Measurements from ENCODE around the gene RETN.

The RETN gene

GRCh38 chr19:7661744-7662538 is 6.9 kb upstream of the RETN start:
- DNase-seq, result no peak

GRCh38 chr19:7662657-7663056 is 6.2 kb upstream of the RETN start:
- DNase-seq, result no peak

DNA sequence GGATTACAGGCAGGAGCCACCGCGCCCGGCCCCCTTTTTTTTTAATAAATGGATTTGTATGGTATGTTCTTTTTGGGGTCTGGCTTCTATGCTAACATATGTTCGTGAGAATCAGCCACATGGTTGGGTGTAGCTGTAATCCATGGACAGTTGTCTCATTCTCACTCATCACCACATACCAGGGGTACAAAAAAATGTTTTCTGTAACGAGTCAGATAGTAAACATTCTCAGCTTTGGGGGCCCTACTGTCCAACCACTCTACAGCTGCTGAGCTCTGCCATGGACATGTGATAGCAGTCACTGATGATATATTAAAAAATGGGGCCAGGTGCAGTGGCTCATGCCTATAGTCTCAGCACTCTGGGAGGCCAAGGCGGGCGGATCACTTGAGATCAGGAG is 5.1 kb upstream of the RETN start:
- DNase-seq, result no peak

DNA sequence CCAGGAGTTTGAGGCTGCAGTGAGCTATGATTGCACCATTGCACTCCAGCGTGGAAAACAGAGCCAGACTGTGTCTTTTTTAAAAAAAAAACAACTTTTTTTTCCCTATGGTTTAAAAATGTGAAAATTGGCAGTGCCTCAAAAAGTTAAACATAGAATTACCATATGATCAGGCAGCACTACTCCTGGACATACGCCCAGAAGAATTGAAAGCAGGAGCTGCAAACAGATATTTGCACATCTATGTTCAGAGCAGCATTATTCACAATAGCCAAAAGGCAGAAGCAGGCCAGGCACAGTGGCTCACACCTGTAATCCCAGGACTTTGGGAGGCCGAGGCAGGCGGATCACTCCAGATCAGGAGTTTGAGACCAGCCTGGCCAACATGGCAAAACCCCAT is 3.8 kb upstream of the RETN start:
- no peak for DNase-seq

- DNase-seq, result no peak
Measured at GRCh38 chr19:7669641-7670040, 792 bp downstream of the RETN start.

- peak; percentile 42 for DNase-seq
Measured at GRCh38 chr19:7670150-7670783, 1.4 kb downstream of the RETN start.

DNA sequence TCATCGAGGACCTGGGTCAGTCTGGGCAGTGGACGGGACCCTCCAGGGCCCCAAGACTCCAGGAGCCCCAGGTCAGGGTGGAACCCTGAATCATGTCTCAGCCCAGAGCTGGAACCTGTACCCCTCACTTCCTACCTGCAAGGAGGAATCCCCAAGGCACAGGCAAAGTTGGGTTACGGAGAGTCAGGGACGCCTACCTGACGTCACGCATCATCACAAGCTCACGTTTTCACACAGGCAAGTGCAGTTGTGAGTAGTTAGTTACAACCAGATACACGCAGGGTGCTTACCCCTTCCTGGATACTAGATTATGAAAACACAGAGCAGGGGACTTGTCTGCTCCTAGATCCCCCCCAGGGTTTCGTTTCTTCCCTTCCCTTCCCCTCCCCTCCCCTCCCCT is 1.9 kb downstream of the RETN start:
- no peak for DNase-seq

GRCh38 chr19:7672522-7672921 is 3.7 kb downstream of the RETN start:
- no peak for DNase-seq

- DNase-seq, result peak; percentile 95
Measured at GRCh38 chr19:7674010-7675005, 5.5 kb downstream of the RETN start.

- DNase-seq, result peak; percentile 67
Measured at GRCh38 chr19:7676376-7676775, 7.5 kb downstream of the RETN start.

DNA sequence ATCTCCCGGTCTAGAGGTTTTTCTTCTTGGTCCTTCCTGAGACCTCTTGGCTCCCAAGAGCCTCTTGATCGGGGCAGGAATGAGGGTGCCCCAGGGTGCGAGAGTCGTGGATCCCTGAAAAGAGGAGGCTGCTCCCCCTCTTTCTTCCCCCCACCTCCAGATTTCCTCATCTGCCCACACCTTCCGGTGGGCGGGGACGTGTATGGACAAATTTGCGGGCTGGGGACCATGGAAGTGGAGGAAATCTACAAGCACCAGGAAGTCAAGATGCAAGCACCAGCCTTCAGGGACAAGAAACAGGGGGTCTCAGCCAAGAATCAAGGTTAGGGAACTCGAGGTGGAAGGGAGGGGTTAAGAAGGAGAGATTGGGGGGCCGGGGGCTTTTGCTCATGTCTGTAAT is 8.0 kb downstream of the RETN start, which contains the start of gene MCEMP1:
Gene MCEMP1, plus strand, starts transcription at position 237 of the 400 bp plus-strand sequence. Its CDS starts 31 bp downstream, at position 268.
- DNase-seq, result no peak

DNA sequence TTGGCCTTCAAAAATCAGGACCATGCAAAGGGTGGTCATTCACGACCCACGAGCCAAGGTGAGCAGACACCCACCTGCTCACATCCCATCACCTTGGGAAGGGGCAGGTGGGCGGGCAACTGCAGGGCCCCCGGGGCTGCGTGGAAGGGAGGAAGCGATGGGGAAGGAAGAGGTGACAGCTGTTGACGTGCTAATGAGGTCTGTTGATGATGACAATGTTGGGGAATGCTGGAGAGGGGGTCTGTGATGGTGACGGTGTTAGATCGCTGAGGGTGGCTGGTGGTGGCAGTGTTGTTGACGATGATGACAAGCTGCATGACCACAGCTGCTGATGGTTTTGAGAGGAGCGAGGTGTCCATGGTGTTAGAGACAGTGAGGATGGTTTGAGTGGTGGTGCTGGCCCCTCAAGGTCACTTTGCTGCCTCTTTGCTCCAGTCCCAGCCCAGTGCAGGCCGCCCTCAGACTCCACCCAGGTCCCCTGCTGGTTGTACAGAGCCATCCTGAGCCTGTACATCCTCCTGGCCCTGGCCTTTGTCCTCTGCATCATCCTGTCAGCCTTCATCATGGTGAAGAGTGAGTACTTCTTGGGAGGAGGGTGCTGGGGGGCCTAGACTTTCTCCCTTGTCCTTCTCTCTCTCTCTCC is 8.9 kb downstream of the RETN start:
- no peak for DNase-seq

GRCh38 chr19:7678971-7679751 is 10.3 kb downstream of the RETN start:
- peak; percentile 50 for DNase-seq

GRCh38 chr19:7679771-7680605 is 11.1 kb downstream of the RETN start:
- no peak for DNase-seq

DNA sequence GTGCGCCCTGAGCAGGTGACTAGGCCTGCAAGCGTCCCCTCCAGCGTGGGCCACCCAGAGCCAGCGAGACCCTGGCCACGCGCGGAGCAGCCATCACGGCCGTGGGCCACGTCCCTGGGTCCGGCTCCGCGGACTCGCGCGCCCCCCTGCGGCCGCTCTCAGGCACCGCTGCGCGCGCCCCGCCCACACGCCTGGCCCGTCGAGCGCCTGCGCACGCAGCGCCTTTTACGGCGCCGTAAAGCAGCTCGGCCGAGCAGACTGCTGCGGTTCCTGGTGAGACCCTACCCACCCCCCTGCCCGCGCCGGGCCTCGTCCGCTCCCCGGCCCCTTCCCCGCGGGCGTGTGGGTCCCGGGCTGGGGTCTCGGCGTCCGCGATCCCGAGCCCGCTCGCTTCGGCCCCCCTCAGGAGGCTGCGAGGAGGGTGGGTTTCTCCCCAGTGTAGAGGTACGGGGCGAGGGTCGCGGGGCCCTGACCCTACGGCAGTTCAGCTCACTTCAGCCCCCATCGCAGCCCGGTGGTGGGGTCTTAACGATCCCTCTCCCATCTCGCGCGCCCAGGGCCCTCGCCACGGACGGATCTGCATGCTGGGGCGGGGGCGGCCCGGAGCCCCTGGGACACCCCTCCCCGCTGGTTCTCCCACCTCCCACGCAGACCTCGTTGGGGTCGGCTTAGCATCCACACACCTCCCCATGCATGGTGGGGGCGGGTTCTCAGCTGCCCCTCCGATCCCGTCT is 11.9 kb downstream of the RETN start, which contains the start of gene TRAPPC5:
Gene TRAPPC5, plus strand, starts transcription at position 228 of the 734 bp plus-strand sequence. CDS start 1,421 bp downstream, outside the sequence.
- DNase-seq, result peak; percentile 95

DNA sequence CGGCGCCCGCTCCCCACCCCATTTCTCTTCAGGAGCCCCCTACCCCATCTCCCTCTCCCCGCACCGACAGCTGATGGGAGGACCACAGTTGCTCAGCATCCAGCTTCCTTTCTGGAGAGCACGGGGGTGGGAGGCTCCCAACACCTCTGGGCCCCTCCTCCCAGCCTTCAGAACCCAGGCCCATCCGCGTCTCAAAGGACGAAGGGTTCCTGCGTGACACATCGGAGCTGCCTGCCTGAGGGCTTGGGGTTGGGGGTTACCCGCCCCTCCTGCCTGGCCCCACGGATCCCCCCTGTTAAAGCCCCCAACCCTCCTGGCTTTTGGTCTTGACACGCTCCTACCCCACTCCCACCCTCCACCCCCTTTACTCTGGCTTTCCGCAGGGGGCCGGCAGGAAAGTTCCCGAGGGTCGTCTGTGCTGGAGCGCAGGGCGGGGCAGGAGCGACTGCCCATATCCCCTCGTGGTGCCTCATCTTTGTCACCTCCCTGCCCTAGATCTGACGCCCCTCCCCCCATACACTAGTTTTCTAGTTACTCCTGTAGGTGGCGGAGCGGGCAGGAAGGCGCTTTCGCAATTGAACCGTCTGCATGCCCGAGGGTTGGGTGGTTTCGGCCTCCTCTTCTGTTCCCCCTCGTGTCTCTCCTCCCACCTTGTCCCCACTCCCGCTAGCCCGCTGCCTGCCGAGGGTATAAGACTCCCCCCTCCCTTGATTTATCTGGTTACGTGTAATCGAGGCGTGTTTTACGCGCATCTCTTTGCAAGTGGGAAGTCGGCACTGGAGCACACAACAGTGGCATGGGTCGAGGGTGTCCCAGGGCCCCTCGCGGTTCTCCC is 12.7 kb downstream of the RETN start:
- peak; percentile 92 for DNase-seq

GRCh38 chr19:7682175-7682855 is 13.5 kb downstream of the RETN start:
- DNase-seq, result no peak
